GM12875 (cell line): Measurements from ENCODE around the gene ENTREP1.
"Not testable (repeated sequence)": the region's sequence is repeated elsewhere in the genome, so short reads cannot be mapped to it uniquely, and the experiment has no call there.

ENCODE experiments used
- H3K4me3 ChIP-seq: one replicate; pipeline ENCODE4 v1.5.1; 2011; ENCODE audit warnings: low read depth, low read length, control low read depth
- CTCF ChIP-seq: IDR thresholded peaks from 2 replicates; pipeline ENCODE4 v1.5.1; 2011; ENCODE audit warnings: low read depth, mild to moderate bottlenecking, control low read depth, inconsistent platforms, low read length, moderate library complexity, borderline replicate concordance; ENCODE audit not compliant: insufficient read depth

The ENTREP1 gene

GRCh38 chr9:69293156-69293555 is 31.9 kb upstream of the ENTREP1 start:
- H3K4me3 ChIP-seq: no peak overlapping the region
- no peak for TF ChIP-seq CTCF

- no peak overlapping the region for H3K4me3 ChIP-seq
- no peak for TF ChIP-seq CTCF
Observed at GRCh38 chr9:69295872-69296552, 29.0 kb upstream of the ENTREP1 start.

GRCh38 chr9:69297300-69297980 is 27.6 kb upstream of the ENTREP1 start:
- no peak for TF ChIP-seq CTCF
- no peak overlapping the region for H3K4me3 ChIP-seq

GRCh38 chr9:69299315-69299714 is 25.7 kb upstream of the ENTREP1 start:
- no peak overlapping the region for H3K4me3 ChIP-seq
- no peak for TF ChIP-seq CTCF

GRCh38 chr9:69299826-69300225 is 25.2 kb upstream of the ENTREP1 start:
- TF ChIP-seq CTCF: no peak
- no peak overlapping the region for H3K4me3 ChIP-seq

- H3K4me3 ChIP-seq: no peak overlapping the region
- TF ChIP-seq CTCF: no peak
Observed at GRCh38 chr9:69303331-69303730, 21.7 kb upstream of the ENTREP1 start.

GRCh38 chr9:69306895-69307445 is 18.0 kb upstream of the ENTREP1 start:
- H3K4me3 ChIP-seq: not testable (repeated sequence)
